ENCODE measurements around the gene FREY1.

FREY1 gene

DNA sequence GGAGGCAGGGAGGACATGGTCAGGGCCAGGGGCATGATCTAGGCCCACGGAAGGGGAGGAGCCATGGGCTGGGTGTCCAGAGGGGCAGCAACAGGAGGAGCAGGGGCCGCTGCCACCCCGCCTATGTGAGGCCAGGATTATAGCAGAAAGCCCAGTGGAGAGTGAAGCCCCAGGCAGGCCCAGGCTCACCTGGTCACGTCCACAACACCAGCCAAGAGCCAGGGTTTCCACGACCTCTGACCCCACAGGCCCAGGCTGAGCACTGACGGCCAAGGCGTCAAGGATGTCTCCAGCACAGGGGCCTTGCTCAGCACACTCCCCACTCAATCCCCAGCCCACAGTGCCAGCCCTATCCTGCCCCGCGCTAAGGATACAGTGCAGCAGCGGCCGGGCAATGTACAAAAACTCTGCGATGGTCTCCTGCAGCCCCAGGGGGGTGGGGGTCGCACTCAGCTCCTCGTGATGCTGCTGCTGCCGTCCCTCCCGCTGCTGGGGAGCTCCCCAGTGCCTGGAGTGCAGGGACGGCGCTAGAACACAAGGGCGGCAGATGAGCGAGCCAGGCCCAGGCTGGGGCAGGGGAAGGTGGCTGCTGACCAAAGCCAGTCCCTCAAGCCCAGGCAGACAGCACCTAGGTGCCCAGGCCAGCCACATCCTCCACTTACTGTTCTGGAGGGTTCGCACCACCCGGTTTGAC is 7.0 kb upstream of the FREY1 start:
- TF ChIP-seq SPI1 (IDR thresholded peaks at IDR 0.05; ENCODE audit: borderline replicate concordance, low read depth): no peak
- no peak for TF ChIP-seq GABPA (IDR thresholded peaks at IDR 0.05; ENCODE audit: low read depth)
- TF ChIP-seq, protein P1, sequence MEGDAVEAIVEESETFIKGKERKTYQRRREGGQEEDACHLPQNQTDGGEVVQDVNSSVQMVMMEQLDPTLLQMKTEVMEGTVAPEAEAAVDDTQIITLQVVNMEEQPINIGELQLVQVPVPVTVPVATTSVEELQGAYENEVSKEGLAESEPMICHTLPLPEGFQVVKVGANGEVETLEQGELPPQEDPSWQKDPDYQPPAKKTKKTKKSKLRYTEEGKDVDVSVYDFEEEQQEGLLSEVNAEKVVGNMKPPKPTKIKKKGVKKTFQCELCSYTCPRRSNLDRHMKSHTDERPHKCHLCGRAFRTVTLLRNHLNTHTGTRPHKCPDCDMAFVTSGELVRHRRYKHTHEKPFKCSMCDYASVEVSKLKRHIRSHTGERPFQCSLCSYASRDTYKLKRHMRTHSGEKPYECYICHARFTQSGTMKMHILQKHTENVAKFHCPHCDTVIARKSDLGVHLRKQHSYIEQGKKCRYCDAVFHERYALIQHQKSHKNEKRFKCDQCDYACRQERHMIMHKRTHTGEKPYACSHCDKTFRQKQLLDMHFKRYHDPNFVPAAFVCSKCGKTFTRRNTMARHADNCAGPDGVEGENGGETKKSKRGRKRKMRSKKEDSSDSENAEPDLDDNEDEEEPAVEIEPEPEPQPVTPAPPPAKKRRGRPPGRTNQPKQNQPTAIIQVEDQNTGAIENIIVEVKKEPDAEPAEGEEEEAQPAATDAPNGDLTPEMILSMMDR (IDR thresholded peaks at IDR 0.05; ENCODE audit: insufficient read depth, low read length): no peak
- TF ChIP-seq POLR2AphosphoS5 (IDR thresholded peaks at IDR 0.05; ENCODE audit: low read depth): no peak
- TF ChIP-seq, protein P2, sequence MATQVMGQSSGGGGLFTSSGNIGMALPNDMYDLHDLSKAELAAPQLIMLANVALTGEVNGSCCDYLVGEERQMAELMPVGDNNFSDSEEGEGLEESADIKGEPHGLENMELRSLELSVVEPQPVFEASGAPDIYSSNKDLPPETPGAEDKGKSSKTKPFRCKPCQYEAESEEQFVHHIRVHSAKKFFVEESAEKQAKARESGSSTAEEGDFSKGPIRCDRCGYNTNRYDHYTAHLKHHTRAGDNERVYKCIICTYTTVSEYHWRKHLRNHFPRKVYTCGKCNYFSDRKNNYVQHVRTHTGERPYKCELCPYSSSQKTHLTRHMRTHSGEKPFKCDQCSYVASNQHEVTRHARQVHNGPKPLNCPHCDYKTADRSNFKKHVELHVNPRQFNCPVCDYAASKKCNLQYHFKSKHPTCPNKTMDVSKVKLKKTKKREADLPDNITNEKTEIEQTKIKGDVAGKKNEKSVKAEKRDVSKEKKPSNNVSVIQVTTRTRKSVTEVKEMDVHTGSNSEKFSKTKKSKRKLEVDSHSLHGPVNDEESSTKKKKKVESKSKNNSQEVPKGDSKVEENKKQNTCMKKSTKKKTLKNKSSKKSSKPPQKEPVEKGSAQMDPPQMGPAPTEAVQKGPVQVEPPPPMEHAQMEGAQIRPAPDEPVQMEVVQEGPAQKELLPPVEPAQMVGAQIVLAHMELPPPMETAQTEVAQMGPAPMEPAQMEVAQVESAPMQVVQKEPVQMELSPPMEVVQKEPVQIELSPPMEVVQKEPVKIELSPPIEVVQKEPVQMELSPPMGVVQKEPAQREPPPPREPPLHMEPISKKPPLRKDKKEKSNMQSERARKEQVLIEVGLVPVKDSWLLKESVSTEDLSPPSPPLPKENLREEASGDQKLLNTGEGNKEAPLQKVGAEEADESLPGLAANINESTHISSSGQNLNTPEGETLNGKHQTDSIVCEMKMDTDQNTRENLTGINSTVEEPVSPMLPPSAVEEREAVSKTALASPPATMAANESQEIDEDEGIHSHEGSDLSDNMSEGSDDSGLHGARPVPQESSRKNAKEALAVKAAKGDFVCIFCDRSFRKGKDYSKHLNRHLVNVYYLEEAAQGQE (IDR thresholded peaks at IDR 0.05; ENCODE audit: insufficient replicate concordance, low read depth): no peak
- Histone ChIP-seq H3K27me3 (ENCODE audit: insufficient read depth, poor library complexity, severe bottlenecking) (no peaks in the 10 kb centered on the region), H3K27ac (replicated peaks) (no peak overlapping the region), H3K4me3 (replicated peaks; ENCODE audit: insufficient read depth, low read length) (no peak overlapping the region)
- DNase-seq (ENCODE audit: low read depth in 1 of 2, low spot score in 1 of 2): no peak

DNA sequence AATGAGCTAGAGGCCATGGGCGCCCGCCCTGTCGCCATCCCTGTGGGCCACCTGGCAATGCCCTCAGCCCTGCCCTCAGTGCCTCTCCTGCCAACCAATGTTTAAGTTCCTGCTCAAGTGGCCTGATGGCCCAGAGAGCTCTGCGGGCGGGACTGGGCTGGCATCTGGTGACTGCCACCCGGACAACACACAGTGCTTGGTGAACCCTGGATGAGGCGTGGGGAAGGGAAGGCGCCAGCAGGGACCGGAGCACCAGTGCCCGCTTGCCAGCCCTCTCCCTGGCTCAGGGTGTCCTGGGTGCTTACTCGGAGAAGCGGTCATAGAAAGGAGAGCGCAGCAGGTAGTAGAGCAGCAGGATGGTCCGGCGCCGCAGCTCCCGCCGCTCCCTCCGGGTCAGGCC is 6.4 kb upstream of the FREY1 start:
- Histone ChIP-seq H3K27ac (replicated peaks) (no peak overlapping the region), H3K4me3 (replicated peaks; ENCODE audit: insufficient read depth, low read length) (no peak overlapping the region), H3K27me3 (ENCODE audit: insufficient read depth, poor library complexity, severe bottlenecking) (no peaks in the 10 kb centered on the region)
- DNase-seq (ENCODE audit: low read depth in 1 of 2, low spot score in 1 of 2): no peak
- TF ChIP-seq POLR2AphosphoS5 (IDR thresholded peaks at IDR 0.05; ENCODE audit: low read depth) (no peak), SPI1 (IDR thresholded peaks at IDR 0.05; ENCODE audit: borderline replicate concordance, low read depth) (no peak), GABPA (IDR thresholded peaks at IDR 0.05; ENCODE audit: low read depth) (no peak)
- TF ChIP-seq, protein P2 (IDR thresholded peaks at IDR 0.05; ENCODE audit: insufficient replicate concordance, low read depth): no peak
- TF ChIP-seq, protein P1 (IDR thresholded peaks at IDR 0.05; ENCODE audit: insufficient read depth, low read length): no peak

DNA sequence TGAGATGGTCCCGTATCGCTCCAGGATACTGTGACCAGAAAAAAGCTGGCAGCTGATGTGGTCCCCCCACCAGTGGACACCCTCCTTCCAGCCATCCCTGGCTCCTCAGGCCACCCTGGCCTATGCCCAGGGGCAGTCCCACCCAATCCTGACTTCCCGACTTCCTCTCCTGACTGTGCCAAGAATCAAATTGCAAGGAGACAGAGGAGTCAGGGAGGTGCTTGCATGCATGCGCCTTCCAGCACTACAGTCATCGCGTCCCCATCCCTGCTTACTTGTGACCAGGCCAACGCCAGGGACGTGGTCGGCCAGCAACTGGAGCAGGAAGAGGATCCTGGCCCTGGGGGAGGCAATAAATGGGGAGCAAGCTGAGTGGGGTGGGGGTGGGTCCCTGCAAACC is 3.6 kb upstream of the FREY1 start:
- Histone ChIP-seq H3K27me3 (ENCODE audit: insufficient read depth, poor library complexity, severe bottlenecking) (no peaks in the 10 kb centered on the region), H3K4me3 (replicated peaks; ENCODE audit: insufficient read depth, low read length) (no peak overlapping the region), H3K27ac (replicated peaks) (no peak overlapping the region)
- DNase-seq (ENCODE audit: low read depth in 1 of 2, low spot score in 1 of 2): no peak
- TF ChIP-seq, protein P1 (IDR thresholded peaks at IDR 0.05; ENCODE audit: insufficient read depth, low read length): no peak
- TF ChIP-seq GABPA (IDR thresholded peaks at IDR 0.05; ENCODE audit: low read depth) (no peak), SPI1 (IDR thresholded peaks at IDR 0.05; ENCODE audit: borderline replicate concordance, low read depth) (no peak), POLR2AphosphoS5 (IDR thresholded peaks at IDR 0.05; ENCODE audit: low read depth) (no peak)
- TF ChIP-seq, protein P2 (IDR thresholded peaks at IDR 0.05; ENCODE audit: insufficient replicate concordance, low read depth): no peak
